Fibroblast of pulmonary artery (primary cell): Measurements from ENCODE around the gene CASP2.
"Not testable (repeated sequence)": the region's sequence is repeated elsewhere in the genome, so short reads cannot be mapped to it uniquely, and the experiment has no call there.

ENCODE experiments used
- DNase-seq: peaks from one replicate; pipeline ENCODE4 v3.0.0-alpha.2; 2010; ENCODE audit warnings: low read depth
- H3K4me3 ChIP-seq: replicated peaks from 2 replicates; pipeline ENCODE4 v1.5.1; 2011; ENCODE audit warnings: low read depth, mild to moderate bottlenecking, control low read depth, low read length, moderate library complexity
- CTCF ChIP-seq: IDR thresholded peaks from 2 replicates; pipeline ENCODE4 v1.5.1; 2011; ENCODE audit warnings: mild to moderate bottlenecking, control low read depth, low read length, inconsistent platforms; ENCODE audit errors: missing control alignments

The CASP2 gene

GRCh38 chr7:143289421-143289820, 1.3 kb downstream of the CASP2 start:
- peak overlapping the region; percentile 86 for H3K4me3 ChIP-seq

GRCh38 chr7:143289888-143290287, 1.7 kb downstream of the CASP2 start:
- DNase-seq: not testable (repeated sequence)
- peak overlapping the region; percentile 86 for H3K4me3 ChIP-seq

More at GRCh38 chr7:143289421-143289820, 1.3 kb downstream of the CASP2 start:
- no peak for TF ChIP-seq CTCF
- no peak for DNase-seq

- no peak for TF ChIP-seq CTCF
- no peak for DNase-seq
- H3K4me3 ChIP-seq: no peak overlapping the region
These were observed 2.1 kb downstream of the CASP2 start for GRCh38 chr7:143290293-143290692.

- no peak for DNase-seq
- no peak for TF ChIP-seq CTCF
- H3K4me3 ChIP-seq: no peak overlapping the region
These were observed 4.7 kb downstream of the CASP2 start for GRCh38 chr7:143292876-143293275.

GRCh38 chr7:143295870-143296269, 7.7 kb downstream of the CASP2 start:
- DNase-seq: peak; percentile 52
- no peak overlapping the region for H3K4me3 ChIP-seq
- no peak for TF ChIP-seq CTCF

GRCh38 chr7:143296686-143297085, 8.5 kb downstream of the CASP2 start:
- TF ChIP-seq CTCF: no peak
- no peak overlapping the region for H3K4me3 ChIP-seq
- no peak for DNase-seq

- no peak for TF ChIP-seq CTCF
- H3K4me3 ChIP-seq: no peak overlapping the region
- DNase-seq: no peak
These were observed 11.2 kb downstream of the CASP2 start for GRCh38 chr7:143299346-143299745.
